GM20431 (cell line): ENCODE results near the gene DOLK.

ENCODE experiments used
- in situ Hi-C: fragments of 300-500 bp; cut with MseI, MboI; formaldehyde crosslinking; loops from one replicate; pipeline ENCODE4 v1.15.0; 2020; ENCODE audit warnings: low sequenced_read_pairs; ENCODE audit not compliant: unreplicated experiment

DOLK gene

DNA sequence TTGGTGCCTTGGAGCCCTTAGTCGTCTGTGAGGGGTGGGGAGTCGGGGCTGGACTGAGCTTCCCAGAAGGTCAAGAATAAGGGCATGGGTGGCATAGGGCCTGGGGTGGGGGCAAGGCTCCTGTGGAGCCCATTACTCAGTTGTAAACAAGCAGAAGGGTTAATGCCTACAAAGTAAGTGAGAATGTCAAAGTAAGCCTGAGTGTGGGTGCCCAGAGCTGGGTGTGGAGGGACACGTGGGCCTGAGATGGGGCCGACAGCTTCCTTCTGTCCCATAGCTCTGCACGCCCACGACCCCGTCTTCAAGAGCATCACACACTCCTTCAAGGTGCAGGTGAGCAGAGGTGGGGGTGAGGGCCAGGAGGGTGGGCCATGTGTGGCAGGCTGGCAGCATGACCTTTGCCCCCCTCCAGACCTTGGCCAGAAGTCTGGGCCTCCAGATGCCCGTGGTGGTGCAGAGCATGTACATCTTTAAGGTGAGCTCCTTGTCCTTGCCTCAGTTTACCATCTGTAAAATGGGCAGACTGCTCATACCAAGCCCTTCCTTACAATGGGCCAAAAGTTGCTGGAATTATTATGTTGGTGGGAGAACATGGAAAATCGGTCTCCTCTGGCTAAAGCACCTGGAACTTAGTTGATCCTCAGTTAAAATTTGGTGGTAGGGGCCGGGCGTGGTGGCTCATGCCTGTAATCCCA, 11.1 kb downstream of the DOLK start:
- in situ Hi-C loops, result no loop called here

DNA sequence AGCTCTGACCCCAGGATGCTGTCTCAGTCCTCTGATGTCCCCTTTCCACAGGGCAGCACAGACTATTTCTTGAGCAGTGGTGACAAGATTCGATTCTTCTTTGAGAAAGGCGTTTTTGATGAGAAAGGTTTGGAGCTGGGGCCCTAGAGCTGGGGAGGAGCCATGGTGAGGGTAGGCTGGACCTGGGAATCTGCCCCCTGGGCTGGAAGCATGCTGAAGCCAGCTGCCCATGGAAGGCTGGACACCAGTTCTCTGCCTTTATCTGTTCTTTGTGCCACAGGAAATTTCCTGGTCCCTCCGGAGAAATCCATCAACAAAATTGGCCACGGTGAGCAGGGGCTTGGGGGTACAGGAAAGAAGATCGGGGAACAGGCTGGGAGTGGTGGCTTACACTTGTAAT, 13.7 kb downstream of the DOLK start:
- in situ Hi-C loops, result no loop called here

DNA sequence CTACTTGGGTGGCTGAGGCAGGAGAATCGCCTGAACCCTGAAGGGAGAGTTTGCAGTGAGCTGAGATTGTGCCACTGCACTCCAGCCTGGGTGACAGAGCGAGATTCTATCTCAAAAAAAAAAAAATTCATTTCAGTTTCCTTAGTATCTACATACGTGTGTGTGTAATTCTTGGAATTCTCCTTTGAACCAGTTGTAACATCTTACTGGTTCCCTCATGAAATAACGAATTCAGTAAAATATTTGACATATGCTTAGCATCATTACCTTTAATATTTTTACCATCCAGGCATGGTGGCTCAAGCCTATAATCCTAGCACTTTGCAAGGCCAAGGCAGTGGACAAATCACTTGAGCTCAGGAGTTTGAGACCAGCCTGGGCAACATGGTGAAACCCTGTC, 17.8 kb downstream of the DOLK start:
- in situ Hi-C loops, result loop anchor here (10.0 kb wide), 1 partner anchor 65 kb away; no protein-coding TSS in a partner anchor

DNA sequence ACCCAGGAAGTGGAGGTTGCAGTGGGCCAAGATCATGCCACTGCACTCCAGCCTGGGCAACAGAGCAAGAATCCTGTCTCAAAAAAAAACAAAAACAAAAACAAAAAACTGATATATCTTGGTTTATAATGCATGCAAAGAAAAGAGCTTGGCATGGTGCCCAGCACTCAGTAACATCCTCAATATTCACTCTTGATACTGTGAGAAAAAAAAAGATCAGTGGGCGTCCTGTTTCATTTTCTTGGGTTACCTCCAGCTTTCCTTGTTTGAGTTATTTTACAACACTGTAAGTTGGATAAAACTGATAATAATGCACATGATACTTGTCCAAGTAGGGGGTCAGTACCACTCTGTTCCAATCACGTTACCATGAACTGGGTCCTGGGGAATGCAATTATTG, 18.8 kb downstream of the DOLK start:
- in situ Hi-C loops, result loop anchor here (10.0 kb wide), 1 partner anchor 64 kb away; no protein-coding TSS in a partner anchor

DNA sequence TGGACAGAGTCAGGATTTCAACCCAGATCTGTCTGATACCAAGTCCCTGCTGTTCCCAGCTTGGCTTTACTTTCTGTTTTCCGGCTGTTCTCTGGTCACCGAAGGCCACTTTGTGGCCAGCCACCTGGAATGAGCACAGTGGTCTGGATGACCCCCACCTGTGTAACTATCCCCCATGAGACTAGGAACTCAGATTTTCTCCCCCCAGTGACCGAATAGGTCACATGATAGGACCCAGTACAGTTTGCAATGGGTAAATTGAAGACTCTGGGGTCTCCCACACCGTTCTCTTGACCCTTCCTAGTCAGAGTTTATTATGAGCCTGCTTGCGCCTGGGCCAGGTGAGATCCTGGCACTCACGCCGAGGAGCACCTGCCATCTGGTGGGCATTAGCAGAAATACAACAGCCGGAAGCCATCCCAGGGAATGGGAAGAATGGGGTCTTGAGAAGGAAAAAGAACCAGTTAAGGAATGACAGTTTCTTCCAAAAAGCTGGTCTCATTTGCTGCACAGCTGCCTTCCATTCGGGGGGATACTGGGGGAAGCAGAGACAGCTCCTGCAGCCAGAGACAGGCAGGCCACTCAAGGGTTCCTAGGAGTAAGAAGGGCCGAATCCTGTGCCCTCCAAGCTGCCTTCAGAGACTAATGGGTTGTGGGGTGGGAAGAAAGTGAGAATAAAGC, 19.5 kb downstream of the DOLK start:
- in situ Hi-C loops, result loop anchor here (10.0 kb wide), 1 partner anchor 63 kb away; no protein-coding TSS in a partner anchor

DNA sequence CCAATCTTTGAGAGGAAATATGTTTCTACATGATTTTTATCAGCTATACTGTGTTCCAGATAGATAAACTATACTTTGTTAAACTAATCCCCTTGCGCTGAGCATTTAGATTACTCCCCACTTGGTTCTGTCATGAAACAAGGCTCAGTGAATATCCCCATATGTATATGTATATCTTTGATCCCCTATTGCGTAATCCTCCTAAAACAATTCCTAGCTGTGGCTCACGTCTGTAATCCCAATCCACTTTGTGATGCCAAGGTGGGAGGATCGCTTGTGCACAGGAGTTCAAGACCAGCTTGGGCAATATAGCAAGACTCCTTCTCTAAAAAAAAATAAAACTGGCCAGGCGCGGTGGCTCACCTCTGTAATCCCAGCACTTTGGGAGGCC, 23.9 kb downstream of the DOLK start:
- in situ Hi-C loops, result loop anchor here (10.0 kb wide), 1 partner anchor 59 kb away; no protein-coding TSS in a partner anchor

DNA sequence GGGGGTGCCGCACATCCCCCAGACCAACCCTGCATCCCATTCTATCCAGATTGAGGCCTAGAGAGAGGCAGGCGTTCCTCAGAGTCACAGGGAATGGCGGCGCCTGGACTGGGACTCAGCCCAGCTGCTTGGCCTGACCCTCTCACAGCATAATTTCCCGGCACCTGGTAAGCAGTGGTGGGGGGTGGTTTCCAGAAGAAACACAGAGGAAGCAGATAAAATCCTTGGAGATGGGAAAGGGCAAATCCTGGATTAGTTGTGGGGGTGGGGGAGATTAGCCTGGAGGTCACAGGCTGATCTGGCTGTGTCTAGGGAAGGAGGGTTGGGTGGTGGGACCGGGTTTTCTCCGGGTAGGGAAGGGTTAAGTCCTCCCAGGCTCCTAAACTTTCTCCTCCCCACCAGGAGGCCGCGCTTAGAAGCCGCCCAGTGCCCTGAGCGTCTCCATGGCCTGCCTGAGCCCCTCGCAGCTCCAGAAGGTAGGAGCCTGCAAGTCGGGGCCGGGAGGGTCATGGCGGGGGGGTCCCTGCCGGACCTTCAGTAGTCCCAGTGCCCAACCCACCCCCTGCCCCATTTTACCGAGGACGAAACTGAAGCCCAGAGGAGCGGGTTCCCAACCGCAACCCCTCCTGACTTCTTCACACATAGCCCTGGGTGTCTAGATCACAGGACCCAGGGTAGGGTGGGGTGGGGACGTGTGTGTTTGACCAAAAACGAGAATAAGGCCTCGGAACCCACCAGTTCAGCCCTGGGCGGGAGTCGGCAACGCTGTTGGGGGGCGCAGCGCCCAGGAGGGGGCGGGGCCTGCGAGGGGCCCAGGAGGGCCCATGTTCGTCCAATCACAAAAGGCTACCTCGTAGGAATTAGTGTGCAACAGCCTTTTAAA, 25.3 kb downstream of the DOLK start:
- in situ Hi-C loops, result loop anchor here (10.0 kb wide), 1 partner anchor 57 kb away; no protein-coding TSS in a partner anchor

DNA sequence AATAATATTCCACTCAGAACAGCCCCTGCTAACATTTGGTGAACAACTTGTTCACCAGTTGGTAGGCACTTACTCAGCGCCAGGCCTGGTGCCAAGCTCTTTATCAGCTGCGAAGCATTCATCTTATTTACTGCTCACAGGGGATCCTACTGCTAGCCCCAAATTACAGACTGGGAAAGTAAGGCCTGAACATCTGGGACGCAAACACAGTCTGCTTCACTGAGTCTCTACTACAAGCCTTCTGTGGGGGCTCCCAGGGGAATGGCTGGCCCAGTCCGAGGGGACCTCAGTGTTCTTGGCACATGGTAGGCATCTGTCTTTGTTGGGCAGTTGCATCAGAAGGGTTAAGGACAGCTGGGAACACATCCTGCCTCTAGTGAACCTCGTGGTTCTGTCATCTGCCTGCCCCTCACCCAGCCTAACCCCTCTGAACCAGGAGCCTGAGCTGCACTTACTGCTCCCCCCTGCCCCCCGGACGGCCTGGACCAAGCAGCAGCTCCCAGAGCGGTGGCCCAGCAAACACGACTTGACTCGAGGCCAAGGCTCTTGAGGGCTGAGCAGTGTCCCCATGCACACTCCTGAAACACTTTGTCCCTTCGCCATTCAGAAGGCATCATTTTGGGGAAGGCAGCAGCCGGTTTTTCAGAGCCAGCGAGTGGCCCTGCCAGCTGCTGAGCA, 26.9 kb downstream of the DOLK start, which contains the start of gene PHYHD1:
Gene PHYHD1, plus strand, starts transcription at position 602 of the 678 bp plus-strand sequence. CDS start 1,342 bp downstream, outside the sequence.
- in situ Hi-C loops, result loop anchor here (10.0 kb wide), 1 partner anchor 56 kb away; no protein-coding TSS in a partner anchor

DNA sequence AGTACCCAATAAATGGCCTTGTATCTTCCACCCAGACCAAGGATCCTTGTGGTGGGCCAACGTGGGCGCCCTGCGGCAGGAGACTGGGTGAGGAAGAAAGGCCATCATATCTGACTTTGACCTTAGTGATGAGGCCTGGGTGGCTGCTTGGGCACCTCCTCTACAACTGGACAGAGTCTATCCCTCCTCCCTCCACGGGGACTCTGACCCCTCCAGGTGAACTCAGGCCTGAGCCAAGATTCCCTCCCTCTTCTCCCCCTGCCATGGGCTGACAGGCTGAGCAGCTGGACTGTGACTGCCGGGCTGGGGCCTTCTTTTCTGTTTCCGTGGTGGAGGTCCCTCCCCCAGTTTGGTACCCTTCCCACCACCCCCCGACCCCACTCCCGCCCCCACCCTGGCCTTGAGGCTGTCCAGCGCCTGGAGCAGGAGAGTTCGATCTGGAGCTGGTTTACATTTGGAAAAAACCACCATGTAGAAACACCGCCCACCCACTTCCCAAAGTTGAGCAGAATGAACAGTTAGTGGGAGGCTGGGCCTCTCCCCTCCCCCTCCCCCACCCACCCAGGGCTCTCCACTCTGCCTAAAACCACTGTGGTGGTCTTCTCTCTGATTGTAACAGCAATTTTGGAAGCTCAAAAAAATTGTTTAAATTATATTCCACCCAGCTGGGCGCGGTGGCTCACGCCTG, 27.9 kb downstream of the DOLK start:
- in situ Hi-C loops, result loop anchor here (10.0 kb wide), 1 partner anchor 55 kb away; no protein-coding TSS in a partner anchor

DNA sequence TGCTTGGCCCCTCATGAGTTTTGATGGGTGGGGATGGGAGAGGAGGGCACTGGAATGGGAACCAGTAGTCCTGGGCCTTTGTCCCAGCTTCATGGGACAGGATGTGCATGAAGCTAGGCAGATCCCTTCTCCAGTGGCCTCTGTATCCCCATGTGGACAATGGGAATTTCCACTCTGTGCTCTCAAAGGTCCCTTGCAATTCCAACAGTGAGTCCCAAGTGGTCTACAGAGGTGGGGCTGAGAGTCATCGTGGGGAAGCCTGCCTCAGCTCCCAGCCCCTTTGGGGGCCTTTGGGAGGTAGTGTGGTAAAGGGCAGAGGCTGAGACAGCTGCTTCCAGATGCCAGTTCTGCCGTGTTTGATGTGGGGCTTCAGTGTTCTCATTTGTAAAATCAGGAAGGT, 28.5 kb downstream of the DOLK start:
- in situ Hi-C loops, result no loop called here

DNA sequence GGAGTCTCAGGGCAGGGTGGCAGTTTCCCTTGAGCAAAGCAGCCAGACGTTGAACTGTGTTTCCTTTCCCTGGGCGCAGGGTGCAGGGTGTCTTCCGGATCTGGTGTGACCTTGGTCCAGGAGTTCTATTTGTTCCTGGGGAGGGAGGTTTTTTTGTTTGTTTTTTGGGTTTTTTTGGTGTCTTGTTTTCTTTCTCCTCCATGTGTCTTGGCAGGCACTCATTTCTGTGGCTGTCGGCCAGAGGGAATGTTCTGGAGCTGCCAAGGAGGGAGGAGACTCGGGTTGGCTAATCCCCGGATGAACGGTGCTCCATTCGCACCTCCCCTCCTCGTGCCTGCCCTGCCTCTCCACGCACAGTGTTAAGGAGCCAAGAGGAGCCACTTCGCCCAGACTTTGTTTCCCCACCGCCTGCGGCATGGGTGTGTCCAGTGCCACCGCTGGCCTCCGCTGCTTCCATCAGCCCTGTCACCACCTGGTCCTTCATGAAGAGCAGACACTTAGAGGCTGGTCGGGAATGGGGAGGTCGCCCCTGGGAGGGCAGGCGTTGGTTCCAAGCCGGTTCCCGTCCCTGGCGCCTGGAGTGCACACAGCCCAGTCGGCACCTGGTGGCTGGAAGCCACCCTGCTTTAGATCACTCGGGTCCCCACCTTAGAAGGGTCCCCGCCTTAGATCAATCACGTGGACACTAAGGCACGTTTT, 30.1 kb downstream of the DOLK start:
- in situ Hi-C loops, result no loop called here

DNA sequence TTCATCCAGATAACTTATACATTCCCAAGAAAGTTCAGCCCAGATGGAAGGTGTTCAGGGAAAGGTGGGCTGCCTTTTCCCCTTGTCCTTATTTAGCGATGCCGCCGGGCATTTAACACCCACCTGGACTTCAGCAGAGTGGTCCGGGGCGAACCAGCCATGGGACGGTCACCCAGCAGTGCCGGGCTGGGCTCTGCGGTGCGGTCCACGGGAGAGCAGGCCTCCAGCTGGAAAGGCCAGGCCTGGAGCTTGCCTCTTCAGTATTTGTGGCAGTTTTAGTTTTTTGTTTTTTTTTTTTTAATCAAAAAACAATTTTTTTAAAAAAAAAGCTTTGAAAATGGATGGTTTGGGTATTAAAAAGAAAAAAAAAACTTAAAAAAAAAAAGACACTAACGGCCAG, 30.7 kb downstream of the DOLK start:
- in situ Hi-C loops, result no loop called here

DNA sequence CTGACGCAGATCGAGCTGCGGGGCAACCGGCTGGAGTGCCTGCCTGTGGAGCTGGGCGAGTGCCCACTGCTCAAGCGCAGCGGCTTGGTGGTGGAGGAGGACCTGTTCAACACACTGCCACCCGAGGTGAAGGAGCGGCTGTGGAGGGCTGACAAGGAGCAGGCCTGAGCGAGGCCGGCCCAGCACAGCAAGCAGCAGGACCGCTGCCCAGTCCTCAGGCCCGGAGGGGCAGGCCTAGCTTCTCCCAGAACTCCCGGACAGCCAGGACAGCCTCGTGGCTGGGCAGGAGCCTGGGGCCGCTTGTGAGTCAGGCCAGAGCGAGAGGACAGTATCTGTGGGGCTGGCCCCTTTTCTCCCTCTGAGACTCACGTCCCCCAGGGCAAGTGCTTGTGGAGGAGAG, 31.2 kb downstream of the DOLK start:
- in situ Hi-C loops, result no loop called here

DNA sequence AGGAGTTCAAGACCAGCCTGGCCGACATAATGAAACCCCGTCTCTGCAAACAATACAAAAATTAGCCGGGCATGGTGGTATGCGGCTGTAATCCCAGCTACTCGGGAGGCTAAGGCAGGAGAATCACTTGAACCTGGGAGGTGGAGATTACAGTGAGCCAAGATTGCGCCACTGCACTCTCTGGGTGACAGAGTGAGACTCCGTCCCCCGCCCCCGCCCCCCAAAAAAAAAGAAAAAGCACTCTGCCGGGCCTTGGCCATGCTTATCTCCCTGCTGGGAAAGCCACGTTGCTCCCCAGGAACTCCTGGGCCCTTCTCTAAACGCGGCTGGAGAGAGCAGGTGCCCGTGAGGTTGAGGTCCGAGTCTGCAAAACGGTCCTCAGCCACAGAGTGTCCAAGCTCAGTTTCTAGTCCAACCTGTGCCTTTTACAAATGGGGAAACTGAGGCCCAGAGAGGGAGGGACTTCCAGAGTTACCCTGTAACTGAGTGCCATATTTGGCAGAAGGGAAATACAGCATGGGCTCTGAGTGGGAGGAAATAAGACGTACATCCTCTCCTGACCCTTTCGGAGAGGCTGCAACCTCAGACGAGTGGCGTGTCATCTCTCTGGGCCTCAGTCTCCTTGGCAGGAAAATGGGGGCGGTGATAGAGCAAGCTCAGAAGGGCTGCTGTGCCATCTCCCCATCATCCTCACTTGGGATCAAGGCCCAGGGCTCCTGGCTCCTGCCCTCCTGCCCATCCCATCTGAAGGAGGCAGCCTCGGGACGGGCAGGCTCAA, 33.2 kb downstream of the DOLK start:
- in situ Hi-C loops, result no loop called here

DNA sequence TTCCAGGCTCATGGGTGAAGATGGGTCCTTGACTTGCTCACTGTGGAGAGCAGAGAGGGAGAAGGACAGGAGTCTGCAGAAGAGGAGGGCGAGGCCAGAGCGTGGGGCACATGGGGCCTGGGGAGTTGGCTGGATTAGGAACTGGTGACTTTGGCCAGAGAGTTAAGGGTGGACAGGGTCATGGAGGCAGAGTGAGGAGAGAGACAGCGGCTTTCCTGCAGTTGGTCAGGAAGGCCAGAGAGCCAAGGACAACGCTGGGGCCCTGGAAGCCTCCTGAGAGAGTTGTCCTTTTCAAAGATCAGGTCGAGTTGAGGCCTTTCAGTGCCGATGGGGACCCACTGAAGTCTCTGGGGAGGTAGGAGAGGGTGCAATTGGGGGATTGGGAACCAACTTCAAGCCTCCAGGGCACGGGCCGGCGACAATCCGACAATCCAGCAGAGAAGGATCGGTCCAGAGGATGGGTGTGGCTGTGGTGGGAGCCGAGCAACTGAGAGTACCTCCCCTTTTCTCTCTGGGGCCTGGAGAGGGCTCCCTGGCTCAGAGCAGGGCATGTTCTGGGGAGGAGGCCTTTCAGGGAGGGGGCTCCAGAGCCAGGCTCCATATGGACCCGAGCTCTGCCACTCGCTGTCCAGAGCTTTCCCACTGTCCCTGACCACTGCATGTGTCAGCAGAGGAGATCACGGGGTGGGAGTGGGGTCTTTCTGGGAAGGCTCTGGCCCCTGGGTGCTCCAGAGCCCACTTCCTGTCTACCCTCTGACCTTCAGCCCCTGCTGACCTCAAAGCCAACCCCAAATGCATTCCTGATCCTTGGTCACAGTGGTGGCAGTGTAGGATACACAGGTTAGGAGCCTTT, 34.1 kb downstream of the DOLK start:
- in situ Hi-C loops, result no loop called here

DNA sequence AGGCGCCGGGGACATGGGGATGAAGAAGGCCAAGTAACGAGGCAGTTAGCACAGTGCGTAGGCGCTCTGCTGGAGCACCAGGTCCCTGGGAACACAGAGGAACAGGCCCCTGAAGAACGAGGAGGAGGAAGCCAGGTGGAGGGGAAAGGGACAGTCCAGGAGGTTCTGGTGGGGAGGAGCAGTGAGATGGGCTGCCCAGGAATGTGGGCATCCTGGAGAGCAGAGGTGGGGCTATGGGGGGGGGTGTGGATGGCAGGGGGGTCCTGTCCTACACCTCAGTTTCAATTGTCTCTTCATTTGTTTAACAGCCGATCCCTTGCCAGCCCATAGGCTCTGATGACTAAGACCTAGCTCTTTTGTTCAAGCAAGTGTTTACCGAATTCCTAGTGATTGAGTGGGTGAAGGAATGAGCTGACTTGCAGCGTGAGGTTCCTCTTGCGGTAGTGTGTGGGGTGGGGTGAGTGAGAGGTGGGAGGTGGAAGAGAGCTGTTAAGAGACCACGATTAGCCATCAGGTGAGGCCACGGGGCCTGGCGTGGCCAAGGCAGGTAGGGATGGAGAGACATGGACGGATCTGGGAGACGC, 35.0 kb downstream of the DOLK start:
- in situ Hi-C loops, result no loop called here
